Stimulated activated CD8-positive, alpha-beta memory T cell treated with anti-CD3 and anti-CD28 coated beads, Interleukin-2, amount 100 ng/mL, for 1 hour (primary cell): ENCODE results near the gene KIF2C.
"Not testable (repeated sequence)": the region's sequence is repeated elsewhere in the genome, so short reads cannot be mapped to it uniquely, and the experiment has no call there.

Source experiments
- DNase-seq, 2 donors: peaks; one replicate each; pipeline ENCODE4 v3.0.0-alpha.2; 2020; ENCODE audit warnings: low read depth in 2 of 2

KIF2C gene

DNA sequence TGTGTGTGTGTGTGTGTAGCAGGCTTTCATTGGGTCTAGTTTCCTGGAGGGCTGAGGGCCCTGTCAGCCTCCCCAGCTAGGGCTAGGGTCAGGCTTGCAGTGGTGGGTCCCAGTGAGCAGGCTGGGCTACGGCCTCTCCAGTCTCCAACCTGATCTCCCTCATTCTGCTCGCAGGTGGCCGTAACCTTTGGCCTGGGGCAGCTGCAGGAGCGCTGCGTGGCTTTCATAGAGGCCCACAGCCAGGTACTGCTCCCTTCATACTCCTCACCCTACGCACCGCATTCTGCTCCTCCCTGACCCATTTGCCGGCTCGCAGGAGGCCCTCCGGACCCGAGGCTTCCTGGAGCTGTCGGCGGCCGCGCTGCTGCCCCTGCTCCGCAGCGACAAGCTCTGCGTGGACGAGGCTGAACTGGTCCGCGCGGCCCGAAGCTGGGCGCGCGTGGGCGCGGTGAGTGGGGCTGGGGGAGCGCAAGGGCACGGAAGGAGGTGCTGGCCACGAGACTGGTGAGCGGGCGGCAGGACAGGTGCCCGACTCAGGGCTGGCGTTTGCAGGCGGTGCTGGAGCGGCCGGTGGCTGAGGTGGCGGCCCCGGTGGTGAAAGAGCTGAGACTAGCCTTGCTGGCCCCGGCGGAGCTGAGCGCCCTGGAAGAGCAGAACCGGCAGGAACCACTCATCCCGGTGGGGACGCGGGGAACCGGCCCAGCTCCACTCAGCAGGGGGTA, 73.3 kb downstream of the KIF2C start:
- DNase-seq: no peak

DNA sequence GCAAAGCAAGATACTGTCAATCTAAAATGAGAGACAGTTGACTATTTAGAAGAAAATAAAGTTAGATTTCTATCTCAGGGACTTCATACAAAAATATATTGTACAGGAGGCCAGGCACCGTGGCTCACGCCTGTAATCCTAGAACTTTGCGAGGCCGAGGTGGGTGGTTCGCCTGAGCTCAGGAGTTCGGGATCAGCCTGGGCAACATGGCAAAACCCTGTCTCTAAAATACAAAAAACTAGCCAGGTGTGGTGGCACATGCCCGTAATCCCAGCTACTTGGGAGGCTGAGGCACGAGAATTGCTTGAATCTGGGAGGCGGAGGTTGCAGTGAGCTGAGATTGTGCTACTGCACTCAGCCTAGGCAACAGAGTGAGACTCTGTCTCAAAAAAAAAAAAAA, 76.3 kb downstream of the KIF2C start:
- not testable (repeated sequence) for DNase-seq

DNA sequence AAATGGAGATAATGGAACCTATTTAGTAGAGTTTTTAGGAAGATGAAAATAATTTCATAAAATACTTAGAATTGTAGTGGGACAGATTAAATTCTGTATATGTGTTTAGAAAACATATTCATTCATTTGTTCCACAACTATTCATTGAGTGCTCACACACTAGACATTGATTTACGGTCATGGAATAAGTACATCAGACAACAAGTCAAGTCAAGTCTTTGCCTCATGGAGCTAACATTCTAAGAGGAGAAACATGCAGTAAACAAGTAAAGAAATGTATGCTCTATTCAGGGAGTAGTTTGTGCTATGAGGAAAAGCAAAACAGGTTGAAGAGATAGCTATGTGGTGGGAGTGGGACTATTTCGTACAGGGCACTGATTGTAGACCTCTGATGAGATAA, 77.7 kb downstream of the KIF2C start:
- DNase-seq: no peak
